ENCODE data around the gene ANKRD6.
A peak's percentile ranks its signal among the peaks of the same experiment; 100 is the strongest.

ANKRD6 gene

DNA sequence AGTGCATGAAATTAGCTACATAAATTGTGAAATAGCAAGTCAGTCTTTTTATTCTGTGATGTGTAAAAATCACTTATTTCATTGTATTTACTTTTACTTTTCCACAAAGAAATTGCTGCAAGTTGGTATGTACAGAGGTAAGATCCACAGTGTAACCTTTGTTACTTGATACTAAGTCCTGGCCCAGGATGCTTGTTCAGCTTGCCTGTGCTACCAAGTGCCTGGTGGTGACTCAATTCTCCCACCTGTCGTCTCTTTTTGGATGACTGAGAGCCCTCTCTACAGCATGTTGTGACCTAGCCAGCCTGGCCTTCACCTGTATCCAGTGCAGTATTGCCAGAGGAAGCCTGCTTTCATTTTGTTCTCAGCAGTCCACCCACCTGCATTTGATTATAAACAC, 54.9 kb downstream of the ANKRD6 start:
- no peak for DNase-seq

DNA sequence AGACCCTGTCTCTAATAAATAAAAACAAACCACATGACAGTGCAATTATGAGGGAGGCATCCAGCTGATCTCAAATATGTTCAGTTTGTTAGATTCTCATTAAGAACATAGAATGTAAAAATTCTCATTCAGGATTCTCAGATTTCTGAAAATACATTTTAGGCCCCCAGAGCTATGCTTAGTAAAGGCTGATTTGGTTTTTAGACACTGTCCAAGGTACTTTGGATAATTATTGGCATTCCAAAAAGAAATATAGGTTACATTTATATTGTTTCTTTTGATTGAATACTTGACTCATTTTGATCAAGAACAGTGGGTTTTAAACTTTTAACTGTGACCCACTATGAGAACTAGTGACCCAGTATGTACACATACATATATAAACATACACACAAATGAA, 55.5 kb downstream of the ANKRD6 start:
- Histone ChIP-seq H3K4me3 (ENCODE audit: low read depth, low read length) (no peak overlapping the region), H3K27me3 (replicated peaks) (no peaks in the 10 kb centered on the region), H3K36me3 (replicated peaks) (no peaks in the 10 kb centered on the region), H3K27ac (no peak overlapping the region)
- in situ Hi-C loops (cut with HindIII; ENCODE audit: low pct_ligation_motif_present, low sequenced_read_pairs) = no loop called here
- no peak for DNase-seq
- TF ChIP-seq, protein P1, sequence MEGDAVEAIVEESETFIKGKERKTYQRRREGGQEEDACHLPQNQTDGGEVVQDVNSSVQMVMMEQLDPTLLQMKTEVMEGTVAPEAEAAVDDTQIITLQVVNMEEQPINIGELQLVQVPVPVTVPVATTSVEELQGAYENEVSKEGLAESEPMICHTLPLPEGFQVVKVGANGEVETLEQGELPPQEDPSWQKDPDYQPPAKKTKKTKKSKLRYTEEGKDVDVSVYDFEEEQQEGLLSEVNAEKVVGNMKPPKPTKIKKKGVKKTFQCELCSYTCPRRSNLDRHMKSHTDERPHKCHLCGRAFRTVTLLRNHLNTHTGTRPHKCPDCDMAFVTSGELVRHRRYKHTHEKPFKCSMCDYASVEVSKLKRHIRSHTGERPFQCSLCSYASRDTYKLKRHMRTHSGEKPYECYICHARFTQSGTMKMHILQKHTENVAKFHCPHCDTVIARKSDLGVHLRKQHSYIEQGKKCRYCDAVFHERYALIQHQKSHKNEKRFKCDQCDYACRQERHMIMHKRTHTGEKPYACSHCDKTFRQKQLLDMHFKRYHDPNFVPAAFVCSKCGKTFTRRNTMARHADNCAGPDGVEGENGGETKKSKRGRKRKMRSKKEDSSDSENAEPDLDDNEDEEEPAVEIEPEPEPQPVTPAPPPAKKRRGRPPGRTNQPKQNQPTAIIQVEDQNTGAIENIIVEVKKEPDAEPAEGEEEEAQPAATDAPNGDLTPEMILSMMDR (IDR thresholded peaks at IDR 0.05; ENCODE audit: low read depth, low read length, missing control alignments) = no peak

More for the DNA sequence above, 54.9 kb downstream of the ANKRD6 start:
- no peak overlapping the region for H3K4me3 ChIP-seq (ENCODE audit: low read depth, low read length)
- TF ChIP-seq, protein P1 (IDR thresholded peaks at IDR 0.05; ENCODE audit: low read depth, low read length, missing control alignments) = no peak
- no peak overlapping the region for H3K27ac ChIP-seq
- no peaks in the 10 kb centered on the region for H3K36me3 ChIP-seq (replicated peaks)
- in situ Hi-C loops (cut with HindIII; ENCODE audit: low pct_ligation_motif_present, low sequenced_read_pairs) = no loop called here
- H3K27me3 ChIP-seq (replicated peaks) = no peaks in the 10 kb centered on the region

DNA sequence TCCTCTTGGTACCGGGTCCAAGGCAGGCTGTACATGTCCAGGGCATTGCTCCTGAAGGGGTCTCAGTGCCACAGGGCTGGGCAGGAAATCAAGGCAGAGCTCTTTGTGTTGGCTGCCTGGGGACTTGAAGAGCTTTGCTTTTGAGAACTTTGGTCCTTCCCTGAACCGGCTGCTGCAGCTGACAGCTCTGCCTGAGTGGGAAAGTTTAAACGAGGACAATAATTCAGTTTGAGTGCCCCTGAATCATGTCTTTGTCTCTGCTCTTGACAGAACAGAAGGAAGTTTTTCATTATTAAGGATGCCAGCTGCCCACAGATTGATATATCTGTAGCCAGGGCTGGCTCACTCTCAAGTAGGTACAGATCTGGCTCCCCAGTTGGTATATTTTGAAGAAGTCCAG, 56.1 kb downstream of the ANKRD6 start:
- H3K27ac ChIP-seq = no peak overlapping the region
- H3K27me3 ChIP-seq (replicated peaks) = no peaks in the 10 kb centered on the region
- H3K4me3 ChIP-seq (ENCODE audit: low read depth, low read length) = no peak overlapping the region
- in situ Hi-C loops (cut with HindIII; ENCODE audit: low pct_ligation_motif_present, low sequenced_read_pairs) = no loop called here
- no peaks in the 10 kb centered on the region for H3K36me3 ChIP-seq (replicated peaks)
- TF ChIP-seq, protein P1 (IDR thresholded peaks at IDR 0.05; ENCODE audit: low read depth, low read length, missing control alignments) = no peak
- no peak for DNase-seq

DNA sequence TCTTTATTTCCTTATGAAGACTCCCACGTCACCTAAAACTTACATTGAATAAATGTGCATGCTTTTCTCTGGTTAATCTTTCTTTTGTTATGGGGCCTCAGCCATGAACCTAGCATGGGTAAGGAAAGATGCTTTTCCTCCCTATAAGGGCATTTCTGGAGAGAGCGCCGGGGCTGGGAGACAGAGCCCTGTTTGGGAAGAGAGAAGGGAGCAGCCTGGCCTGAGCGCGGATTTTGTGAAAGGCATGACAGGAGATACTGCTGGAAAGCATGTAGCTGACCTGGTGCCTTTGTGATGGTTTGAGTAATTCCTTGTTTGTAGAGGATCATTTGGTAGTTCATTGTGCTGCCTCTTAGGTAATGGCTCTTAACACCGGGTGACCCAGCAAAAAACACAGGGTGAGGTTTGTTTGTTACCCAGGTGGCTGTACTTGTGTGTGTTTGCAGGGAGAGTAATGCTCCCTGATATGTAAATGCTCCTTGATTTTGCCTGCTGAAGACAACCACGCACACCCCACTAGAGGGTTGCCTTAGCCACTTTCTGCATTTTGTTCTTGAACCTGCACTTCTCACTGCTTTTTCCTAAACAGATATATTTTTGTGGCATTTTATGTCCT, 59.2 kb downstream of the ANKRD6 start:
- TF ChIP-seq, protein P1 (IDR thresholded peaks at IDR 0.05; ENCODE audit: low read depth, low read length, missing control alignments) = no peak
- no peak overlapping the region for H3K4me3 ChIP-seq (ENCODE audit: low read depth, low read length)
- H3K27me3 ChIP-seq (replicated peaks) = no peaks in the 10 kb centered on the region
- in situ Hi-C loops (cut with HindIII; ENCODE audit: low pct_ligation_motif_present, low sequenced_read_pairs) = no loop called here
- DNase-seq = no peak
- no peak overlapping the region for H3K27ac ChIP-seq
- no peaks in the 10 kb centered on the region for H3K36me3 ChIP-seq (replicated peaks)

DNA sequence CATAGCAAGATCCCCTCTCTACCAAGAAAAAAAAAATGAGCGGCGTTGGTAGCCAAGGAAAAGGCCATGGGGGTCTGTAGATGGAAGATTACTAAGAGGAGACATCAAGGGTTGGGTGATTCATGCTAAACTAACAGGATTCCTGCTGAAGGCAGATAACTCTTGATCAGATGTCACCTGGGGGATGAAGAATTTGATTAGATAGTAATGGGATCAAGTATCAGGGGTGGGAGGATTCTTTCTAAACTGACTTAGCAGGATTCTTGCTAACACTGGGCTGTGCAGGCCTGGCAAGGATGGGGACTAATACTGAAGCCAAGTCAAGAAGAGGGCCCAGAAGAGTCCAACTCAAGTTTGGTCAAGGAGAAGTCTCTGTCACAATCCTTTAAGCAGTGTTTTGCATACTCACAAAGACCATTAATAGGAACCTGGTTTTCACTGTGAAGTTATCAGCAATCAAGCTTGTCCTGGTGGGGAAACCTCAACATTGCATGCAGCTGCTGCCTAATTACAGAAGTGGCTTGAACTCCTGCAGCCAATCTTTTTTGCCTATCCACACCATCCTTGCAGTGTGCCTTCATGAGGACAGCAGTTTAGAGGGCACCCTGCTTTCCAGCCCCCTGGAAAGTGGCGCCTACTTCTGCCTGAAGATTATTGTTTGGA, 61.3 kb downstream of the ANKRD6 start:
- no peaks in the 10 kb centered on the region for H3K36me3 ChIP-seq (replicated peaks)
- TF ChIP-seq, protein P1 (IDR thresholded peaks at IDR 0.05; ENCODE audit: low read depth, low read length, missing control alignments) = peak; percentile 14
- no peak for DNase-seq
- H3K27ac ChIP-seq = no peak overlapping the region
- no peak overlapping the region for H3K4me3 ChIP-seq (ENCODE audit: low read depth, low read length)
- no peaks in the 10 kb centered on the region for H3K27me3 ChIP-seq (replicated peaks)
- in situ Hi-C loops (cut with HindIII; ENCODE audit: low pct_ligation_motif_present, low sequenced_read_pairs) = no loop called here

Data from brain microvascular endothelial cell (primary cell).